ENCODE data around the gene SUCLG2. TPM values are rescaled to one million over a fixed set of nuclear protein-coding genes. Genes with fewer than 3 reads are reported as not detected.

SUCLG2 gene
- total RNA-seq, 1 donor: 1.3 TPM

DNA sequence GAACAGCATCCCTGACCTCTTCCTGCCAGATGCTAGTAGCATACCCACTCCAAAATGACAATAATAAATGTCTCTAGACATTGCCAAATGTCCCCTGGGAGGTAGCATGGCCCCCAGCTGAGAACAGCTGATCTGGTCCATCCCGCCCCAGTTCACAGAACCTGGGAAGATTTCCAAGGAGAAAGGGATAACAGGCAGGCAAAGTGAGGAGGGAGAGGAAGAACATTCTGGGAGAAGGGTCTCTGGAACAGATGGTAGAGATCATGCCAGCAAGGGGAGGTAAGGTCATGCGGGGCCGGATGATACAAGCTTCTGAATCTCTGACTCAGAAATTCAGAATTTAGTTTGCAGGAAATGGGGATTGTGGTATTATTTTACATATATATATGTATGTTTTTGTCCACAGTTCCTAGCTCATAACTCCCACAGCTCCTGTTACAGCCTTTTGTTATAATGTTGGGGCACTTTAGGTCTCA is 192.7 kb downstream of the SUCLG2 start:
- no peak for DNase-seq (ENCODE audit: low read depth in 2 of 3, low spot score in 2 of 3)

DNA sequence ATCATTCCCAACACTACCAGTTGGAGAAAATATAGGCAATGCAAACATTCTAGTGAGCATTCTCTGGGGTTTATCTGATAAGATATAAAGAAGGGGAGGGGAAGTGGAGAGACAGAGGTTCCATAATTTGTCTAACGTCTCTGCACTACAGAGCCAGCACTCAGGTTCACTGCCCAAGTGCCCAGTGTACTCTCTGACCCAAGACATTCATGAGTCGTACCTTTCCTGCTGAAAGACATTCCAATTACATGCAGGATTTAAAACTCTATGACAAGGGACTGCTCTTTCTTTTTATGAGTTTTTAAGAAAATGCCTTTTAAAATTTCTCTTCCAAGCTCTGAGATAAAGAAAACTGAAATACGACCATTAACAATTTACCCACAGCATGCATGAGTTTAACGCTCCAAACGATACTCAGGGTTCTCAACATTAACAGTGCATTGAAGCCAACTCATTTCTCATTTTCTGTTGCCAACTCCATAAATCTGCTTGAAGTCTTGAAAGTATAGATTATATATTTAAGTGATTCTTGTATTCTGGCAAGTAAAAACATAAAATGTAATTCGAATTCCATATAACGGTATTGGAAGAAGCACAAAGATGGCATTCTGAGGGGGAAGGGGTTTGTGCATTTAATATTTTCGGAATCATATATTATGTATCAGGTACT is 193.4 kb downstream of the SUCLG2 start:
- DNase-seq (ENCODE audit: low read depth in 2 of 3, low spot score in 2 of 3): no peak

DNA sequence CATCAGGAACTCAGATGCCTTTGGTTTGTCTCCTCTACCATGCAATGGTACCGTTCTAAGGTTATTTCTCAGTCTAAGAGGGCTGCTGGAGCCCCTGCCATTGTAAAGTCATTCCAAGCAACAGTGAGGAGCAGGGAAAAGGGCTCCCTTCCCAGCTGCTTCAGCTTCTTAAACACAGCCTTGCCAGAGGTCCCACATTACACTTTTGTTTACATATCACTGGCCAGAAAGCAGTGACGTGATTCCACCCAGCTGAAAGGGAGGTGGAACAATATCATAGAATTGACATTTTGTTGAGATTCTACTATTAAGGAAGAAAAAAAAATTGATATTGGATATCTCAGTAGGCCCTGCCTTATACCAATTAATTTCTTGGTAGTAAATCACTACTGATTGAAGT is 194.6 kb downstream of the SUCLG2 start:
- no peak for DNase-seq (ENCODE audit: low read depth in 2 of 3, low spot score in 2 of 3)

DNA sequence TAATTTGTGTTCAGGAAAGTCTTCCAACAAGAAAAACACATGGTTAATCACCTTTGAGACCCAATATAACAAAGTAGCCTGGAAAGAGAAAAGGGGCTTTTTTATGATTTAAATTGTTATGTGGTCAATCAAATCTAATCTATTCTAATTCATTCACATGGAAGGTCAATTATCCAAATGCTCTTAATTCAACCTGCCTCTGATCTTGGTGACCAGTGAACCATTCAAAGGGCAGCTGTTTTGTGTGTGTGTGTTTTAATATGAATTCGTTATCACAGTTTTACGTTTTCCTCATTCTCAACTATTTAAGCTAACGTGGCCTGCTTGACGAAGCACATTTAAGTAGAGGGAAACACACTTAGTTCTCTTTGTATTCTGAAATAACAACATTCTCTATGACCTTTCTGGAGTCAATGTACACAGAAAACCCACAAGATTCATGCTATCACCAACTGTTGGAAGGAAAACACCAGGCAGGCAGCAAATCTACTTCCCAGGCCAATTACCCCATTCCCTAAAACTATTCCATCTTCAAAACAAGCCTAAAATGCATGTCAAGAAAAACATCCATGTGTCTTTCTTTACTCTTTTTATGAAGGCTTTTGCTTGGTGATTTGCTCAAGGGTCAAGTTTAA is 195.4 kb downstream of the SUCLG2 start:
- no peak for DNase-seq (ENCODE audit: low read depth in 2 of 3, low spot score in 2 of 3)

DNA sequence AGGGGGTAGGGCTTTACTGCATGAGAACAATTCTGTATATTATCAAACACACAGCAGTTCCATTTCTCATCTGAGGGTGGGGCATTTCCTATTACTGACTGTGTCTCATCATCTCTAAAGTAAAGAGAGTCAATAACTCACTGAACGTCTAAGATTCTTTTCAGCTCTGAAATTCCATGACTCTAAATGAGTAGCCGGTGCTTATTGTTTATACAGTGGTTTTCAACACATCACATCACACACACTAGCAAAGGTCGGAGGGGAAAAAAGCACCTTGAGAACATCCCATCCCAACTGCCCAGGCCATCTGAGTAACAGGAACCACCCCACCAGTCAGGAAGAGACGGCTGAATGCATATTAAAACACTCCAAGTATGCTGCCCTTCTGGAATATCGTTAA is 196.0 kb downstream of the SUCLG2 start:
- no peak for DNase-seq (ENCODE audit: low read depth in 2 of 3, low spot score in 2 of 3)

DNA sequence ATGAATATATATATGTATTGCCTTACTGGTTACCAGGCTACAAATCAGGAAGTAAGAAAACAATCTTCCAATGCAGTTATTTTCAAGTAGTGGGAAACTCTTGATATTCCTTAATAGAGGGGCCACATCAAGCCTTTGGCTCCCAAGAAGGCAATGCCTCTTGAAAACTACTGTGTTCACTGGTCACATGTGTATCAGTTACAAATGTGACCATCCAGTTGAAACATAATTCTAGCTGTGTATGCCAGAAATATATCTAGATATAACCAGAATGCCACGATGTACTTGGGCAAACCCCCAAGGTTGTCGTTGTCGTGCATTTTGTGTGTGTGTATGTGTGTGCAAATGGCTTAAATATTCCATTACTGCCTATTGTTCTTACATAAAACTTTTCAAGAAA is 200.8 kb downstream of the SUCLG2 start:
- no peak for DNase-seq (ENCODE audit: low read depth in 2 of 3, low spot score in 2 of 3)

DNA sequence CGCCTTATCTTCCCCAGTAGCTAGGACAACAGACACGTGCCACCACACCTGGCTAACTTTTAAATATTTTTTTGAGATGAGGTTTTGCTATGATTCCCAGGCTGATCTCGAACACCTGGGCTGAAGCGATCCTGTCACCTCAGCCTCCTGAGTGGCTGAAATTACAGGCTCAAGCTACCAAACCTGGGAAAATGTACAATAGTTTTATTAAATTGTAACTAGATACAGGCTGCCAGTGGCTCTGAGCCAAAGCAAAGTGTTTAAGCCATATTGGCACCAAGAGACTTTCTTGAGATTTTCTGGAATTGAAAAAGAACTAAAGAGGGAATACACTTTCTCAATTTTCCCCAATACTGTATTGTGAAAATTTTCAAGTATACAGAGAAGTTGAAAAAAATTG is 204.3 kb downstream of the SUCLG2 start:
- DNase-seq (ENCODE audit: low read depth in 2 of 3, low spot score in 2 of 3): no peak

DNA sequence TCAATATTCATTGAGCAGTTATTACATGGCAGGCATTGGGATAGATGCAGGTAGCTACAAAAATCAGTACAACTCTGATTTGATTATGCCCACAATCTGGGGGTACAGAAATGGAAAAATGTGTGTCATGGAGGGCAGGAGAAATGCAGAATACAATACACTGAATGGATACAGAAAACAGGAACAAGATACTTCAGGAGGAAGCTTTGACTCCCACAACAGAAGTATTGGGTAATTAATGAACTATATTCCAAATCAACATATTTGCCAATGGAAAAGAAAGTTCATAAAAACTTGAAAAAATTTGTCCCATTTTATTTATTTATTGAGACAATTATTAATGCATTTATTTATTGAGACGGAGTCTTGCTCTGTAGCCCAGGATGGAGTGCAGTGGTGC is 207.0 kb downstream of the SUCLG2 start:
- DNase-seq (ENCODE audit: low read depth in 2 of 3, low spot score in 2 of 3): no peak

DNA sequence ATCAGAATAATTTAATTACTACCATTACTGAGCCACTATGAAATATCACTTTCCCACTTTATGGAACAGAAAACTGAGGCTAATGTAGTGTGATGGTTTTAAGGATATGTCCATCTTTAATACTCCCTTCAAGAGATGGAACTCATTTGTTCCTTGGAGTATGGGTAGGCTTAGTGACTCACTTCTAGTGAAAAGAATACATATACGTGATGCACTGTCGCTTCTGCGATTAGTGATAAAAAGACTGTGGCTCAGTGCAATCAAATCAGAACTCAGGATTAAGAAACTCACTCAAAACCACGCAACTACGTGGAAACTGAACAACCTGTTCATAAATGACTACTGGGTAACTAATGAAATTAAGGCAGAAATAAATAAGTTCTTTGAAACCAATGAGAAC is 216.6 kb downstream of the SUCLG2 start:
- DNase-seq (ENCODE audit: low read depth in 2 of 3, low spot score in 2 of 3): no peak

DNA sequence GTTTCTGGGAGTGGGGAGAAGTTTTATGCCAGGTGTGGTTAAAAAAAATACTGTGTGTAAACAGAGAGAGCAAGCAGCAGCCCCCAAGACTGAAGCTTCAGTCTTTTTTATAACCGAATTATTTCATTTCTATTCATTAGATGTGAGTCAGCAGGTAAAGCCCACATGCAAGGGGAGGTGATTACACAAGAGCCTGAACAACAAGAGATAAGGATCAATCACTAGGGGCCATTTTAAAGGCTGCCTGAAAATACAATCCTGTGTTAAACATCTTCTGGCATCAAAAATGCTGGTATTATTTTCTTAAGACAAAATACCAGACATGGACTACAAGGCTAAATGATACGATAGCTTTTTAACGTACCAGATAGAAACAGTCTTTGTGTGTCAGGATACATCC is 217.3 kb downstream of the SUCLG2 start:
- DNase-seq (ENCODE audit: low read depth in 2 of 3, low spot score in 2 of 3): no peak

DNA sequence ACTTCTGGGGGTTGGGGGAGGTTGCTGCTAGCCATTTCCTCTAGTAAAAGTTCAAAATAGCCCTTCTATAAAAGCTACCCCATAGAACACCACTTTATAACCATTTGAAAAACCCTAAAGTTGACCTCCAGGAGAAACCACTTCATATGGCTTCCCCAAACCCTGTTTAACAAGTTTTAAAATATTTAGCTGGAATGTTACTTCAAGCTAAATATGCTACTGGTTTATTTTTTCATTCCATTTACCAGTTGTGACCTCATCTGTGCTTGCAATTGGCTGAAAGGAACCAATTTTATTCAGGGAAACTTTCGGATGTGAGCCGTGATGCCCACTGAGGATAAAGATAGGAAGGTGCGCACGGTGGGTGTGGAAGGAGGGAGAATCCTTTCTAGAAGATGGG is 221.3 kb downstream of the SUCLG2 start:
- no peak for DNase-seq (ENCODE audit: low read depth in 2 of 3, low spot score in 2 of 3)

DNA sequence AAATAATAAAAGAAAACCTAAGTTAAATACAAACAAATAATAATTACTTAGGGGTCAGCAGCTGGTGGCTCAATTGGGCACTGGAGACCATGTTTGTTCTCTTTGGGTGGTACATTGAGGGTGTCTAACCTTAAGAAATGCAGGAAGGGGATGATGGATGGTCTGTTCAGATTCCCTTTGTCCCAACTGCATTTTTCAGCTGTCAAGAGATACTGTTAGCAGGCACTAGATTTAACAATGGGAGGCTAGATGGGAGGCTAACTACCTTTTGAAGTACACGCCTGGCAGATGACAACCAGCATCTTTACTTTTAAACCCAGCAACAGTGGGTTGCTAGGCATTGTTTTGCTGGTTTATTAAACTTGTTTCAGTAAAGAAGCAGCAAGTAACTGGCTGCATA is 222.5 kb downstream of the SUCLG2 start:
- no peak for DNase-seq (ENCODE audit: low read depth in 2 of 3, low spot score in 2 of 3)

DNA sequence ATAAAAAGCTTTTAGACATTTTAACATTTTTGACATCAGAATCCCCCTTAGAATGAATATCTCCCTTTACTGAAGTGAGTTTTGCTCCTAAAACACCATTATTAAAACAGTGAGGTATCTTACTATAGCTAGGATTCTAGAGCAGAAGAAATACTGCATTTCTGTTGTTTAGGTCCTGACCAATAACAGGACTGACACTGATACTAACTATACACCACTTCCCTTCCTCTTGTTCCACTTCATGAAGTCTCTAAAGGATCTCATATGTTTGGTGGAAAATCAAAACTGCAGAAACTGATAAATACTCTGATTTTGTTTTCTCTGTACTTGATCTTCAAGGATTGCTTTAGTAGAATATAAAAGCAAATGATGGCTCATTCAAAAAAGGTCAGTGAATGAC is 230.7 kb downstream of the SUCLG2 start:
- DNase-seq (ENCODE audit: low read depth in 2 of 3, low spot score in 2 of 3): no peak

DNA sequence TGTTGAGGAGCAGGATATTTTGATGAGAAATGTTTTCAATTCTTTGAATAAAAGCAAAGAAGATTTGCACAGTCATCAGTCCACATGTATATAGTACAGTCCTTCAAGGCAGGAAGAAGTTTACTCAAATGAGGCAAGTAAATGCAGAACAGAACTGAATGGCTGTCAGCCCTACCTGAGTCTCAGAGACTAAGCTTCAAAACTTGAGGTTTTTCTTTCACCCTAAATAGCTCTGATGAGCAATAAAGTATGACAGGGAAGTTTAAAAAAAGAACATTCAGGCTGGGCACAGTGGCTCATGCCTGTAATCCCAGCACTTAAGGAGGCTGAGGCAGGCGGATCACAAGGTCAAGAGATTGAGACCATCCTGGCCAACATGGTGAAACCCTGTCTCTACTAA is 232.5 kb downstream of the SUCLG2 start:
- no peak for DNase-seq (ENCODE audit: low read depth in 2 of 3, low spot score in 2 of 3)

DNA sequence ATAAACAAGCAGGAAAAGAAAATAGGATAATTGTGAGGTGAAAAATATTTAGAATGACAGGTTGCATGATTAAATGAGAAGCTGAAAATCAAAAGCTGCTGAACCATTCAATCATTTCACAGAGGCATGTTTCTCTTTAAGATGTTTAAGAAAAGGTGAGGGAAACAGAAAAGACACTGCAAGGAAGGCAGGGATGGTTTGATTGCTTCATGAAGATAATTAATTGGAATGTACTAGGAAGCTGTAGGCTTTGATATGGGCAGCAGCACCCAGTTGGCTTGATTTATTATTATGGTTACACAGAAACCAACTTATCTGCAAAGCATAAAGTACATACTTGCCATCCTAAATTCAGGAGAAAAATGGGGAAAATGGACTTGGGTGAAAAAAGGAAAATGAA is 234.6 kb downstream of the SUCLG2 start:
- no peak for DNase-seq (ENCODE audit: low read depth in 2 of 3, low spot score in 2 of 3)

DNA sequence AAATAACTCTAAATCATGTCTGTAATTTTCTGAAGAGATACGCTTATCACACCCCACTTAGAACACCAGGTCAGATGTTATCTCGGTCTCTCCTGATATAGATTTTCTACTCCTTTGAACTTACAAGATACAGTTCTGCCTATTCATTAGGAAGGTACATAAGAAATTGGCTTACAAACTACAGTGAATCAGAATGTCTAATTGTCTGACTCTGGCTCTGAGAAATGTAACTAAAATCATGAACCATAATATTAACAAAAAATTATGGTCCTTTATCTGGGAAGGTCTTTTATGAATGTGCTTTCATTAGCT is 235.2 kb downstream of the SUCLG2 start:
- no peak for DNase-seq (ENCODE audit: low read depth in 2 of 3, low spot score in 2 of 3)

DNA sequence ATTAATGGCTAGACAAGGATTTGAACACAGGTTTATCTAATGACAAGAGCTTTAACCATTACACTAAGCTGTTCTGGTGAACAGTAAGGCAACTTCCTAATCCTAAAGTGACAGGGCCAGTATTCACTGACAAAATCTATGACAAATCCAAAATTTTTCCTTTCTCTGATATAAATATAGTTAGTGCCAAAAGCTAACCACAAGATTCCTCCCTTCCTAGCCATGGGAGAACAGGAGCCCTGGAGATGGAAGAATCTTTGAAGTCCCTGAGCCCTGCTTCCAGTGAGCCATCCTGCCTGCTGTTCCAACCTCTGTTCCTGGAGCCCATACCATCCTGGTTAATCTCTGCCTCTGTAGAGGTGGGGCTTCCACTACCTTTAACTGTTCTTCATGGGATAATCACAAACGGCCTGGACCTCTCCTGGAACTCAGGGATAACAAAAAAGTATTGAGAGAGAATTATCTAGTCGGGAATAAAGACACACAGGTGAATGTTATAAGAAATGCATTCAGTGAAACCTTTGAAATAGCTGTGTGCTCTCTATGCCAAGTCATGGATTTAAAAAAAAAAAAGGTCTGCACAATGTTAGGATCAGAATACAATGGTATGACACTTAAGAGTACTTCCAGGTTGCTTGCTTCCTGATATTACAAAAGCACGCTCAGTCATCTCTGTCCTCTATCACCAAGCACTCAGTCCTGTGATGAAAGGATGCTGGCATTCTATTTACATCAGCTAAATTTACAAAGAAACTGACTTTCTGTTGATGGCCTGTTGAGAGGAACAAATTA is 235.8 kb downstream of the SUCLG2 start:
- no peak for DNase-seq (ENCODE audit: low read depth in 2 of 3, low spot score in 2 of 3)

DNA sequence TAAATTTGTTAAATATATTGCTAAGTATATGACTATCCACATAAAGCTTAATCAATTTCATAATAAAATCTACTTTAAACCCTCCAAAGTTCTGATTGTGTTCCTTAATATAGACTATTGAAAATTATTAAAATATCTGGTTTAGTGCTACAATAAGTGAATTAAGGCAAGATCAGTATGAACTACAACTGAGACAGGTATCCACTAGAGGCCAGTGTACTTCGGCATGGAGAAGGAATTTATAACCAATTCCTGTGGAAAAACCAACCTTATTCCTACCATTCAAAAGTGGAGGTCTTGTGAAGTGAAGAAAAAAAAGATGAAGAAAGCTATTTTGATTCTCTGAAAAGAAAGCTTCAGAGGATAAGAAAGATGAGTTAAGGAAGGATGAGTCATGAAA is 237.7 kb downstream of the SUCLG2 start:
- DNase-seq (ENCODE audit: low read depth in 2 of 3, low spot score in 2 of 3): no peak

DNA sequence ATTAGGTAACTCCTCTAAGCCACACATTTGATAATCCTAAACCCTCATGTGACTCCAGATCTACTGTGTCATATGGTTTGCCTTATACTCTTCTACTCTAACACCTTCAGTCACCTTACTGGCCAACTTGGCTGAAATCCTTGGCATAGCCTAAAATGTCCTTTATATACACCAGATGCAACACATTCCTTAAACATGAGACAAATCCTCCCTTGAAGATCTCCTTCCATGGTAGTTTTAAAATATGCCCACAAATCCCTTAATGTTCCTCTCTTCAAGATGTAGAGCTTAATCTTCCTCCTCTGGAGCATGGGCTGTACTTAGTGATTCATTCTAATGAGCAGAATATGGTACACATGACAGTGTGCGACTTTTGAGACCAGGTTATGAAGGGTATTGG is 238.9 kb downstream of the SUCLG2 start:
- DNase-seq (ENCODE audit: low read depth in 2 of 3, low spot score in 2 of 3): no peak

DNA sequence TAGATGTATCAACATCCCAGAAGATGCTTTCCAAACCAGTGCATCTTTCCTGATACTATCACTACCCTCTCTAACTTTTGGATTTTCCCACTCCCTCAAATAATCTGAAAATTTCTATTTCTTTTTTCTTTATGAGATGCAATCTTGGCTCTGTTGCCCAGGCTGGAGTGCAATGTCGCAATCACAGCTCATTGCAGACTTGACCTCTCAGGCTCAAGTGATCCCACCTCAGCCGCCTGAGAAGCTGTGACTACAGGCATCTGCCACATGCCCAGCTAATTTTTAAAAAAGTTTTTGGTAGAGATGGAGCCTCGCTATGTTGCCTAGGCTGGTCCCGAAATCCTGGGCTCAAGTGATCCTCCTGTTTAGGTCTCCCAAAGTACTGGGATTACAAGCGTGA is 239.7 kb downstream of the SUCLG2 start:
- DNase-seq (ENCODE audit: low read depth in 2 of 3, low spot score in 2 of 3): no peak

DNA sequence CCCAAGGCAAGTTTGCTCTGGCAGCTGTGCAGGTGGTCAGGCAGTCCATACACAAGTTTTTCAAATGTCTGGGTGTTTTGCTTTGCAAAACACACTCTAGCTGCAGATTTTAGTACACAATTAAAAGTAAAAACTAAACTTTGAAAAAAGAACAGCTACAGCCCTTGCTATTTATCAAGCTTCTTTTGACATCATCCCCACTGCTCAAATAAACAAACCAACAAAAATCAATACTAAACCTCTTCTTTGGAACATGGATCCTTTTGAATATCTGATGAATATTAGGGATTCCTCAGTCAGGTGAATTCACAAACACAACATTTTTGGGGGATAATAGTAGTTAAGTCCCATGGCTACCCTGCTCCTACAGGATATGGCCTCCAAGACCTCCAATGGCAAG is 249.2 kb downstream of the SUCLG2 start:
- no peak for DNase-seq (ENCODE audit: low read depth in 2 of 3, low spot score in 2 of 3)

DNA sequence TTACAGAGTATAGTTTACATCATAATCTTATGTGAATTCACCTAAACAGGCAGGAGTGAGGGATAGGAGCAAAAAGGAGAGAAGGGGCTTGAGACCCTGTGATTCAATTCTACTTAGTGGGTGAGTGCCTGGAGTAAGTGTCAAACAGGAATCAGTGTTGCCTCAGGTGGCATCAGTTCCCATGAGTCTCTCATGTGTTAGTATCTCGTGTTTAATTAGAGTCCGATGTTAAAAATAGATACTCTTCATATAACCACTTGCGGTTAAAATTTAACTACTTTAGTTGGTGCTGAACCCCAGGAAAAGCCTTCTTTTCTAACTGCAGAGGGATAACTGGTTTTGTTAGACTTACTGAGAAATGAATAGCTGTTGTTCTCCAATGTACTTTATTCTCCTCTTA is 251.5 kb downstream of the SUCLG2 start:
- no peak for DNase-seq (ENCODE audit: low read depth in 2 of 3, low spot score in 2 of 3)
